ENCODE results near the gene ERBIN.

GRCh38 chr5:66041627-66042026 is 115.3 kb downstream of the ERBIN start:
- TF ChIP-seq CTCF (IDR thresholded peaks at IDR 0.05) (no peak), POLR2A (IDR thresholded peaks at IDR 0.05) (no peak)

Data from esophagus squamous epithelium (tissue), 4 donors.